ENCODE results near the gene DUSP28.
"Not testable (repeated sequence)": the region's sequence is repeated elsewhere in the genome, so short reads cannot be mapped to it uniquely, and the experiment has no call there.

DUSP28 gene

GRCh38 chr2:240527153-240527750 lies 32.9 kb upstream of the DUSP28 start:
- DNase-seq (ENCODE audit: low read depth in 2 of 2, low spot score in 1 of 2), result no peak

GRCh38 chr2:240528406-240529040 lies 31.6 kb upstream of the DUSP28 start:
- DNase-seq (ENCODE audit: low read depth in 2 of 2, low spot score in 1 of 2), result no peak

- no peak for DNase-seq (ENCODE audit: low read depth in 2 of 2, low spot score in 1 of 2)
Observed at GRCh38 chr2:240529344-240529999, 30.7 kb upstream of the DUSP28 start.

GRCh38 chr2:240530181-240530580 lies 30.0 kb upstream of the DUSP28 start:
- no peak for DNase-seq (ENCODE audit: low read depth in 2 of 2, low spot score in 1 of 2)

GRCh38 chr2:240531038-240531437 lies 29.1 kb upstream of the DUSP28 start:
- DNase-seq (ENCODE audit: low read depth in 2 of 2, low spot score in 1 of 2), result no peak

GRCh38 chr2:240532031-240532775 lies 28.0 kb upstream of the DUSP28 start:
- no peak for DNase-seq (ENCODE audit: low read depth in 2 of 2, low spot score in 1 of 2)

- no peak for DNase-seq (ENCODE audit: low read depth in 2 of 2, low spot score in 1 of 2)
Observed at GRCh38 chr2:240538031-240538780, 22.0 kb upstream of the DUSP28 start.

- DNase-seq (ENCODE audit: low read depth in 2 of 2, low spot score in 1 of 2), result not testable (repeated sequence)
Observed at GRCh38 chr2:240539101-240539500, 21.1 kb upstream of the DUSP28 start.

GRCh38 chr2:240539906-240540305 lies 20.3 kb upstream of the DUSP28 start:
- no peak for DNase-seq (ENCODE audit: low read depth in 2 of 2, low spot score in 1 of 2)

GRCh38 chr2:240551288-240551687 lies 8.9 kb upstream of the DUSP28 start:
- DNase-seq (ENCODE audit: low read depth in 2 of 2, low spot score in 1 of 2), result no peak

GRCh38 chr2:240551811-240552210 lies 8.3 kb upstream of the DUSP28 start:
- no peak for DNase-seq (ENCODE audit: low read depth in 2 of 2, low spot score in 1 of 2)

- DNase-seq (ENCODE audit: low read depth in 2 of 2, low spot score in 1 of 2), result no peak
Observed at GRCh38 chr2:240553956-240554480, 6.1 kb upstream of the DUSP28 start.

GRCh38 chr2:240554767-240555493 lies 5.2 kb upstream of the DUSP28 start:
- DNase-seq (ENCODE audit: low read depth in 2 of 2, low spot score in 1 of 2), result no peak

GRCh38 chr2:240555541-240556250 lies 4.5 kb upstream of the DUSP28 start:
- no peak for DNase-seq (ENCODE audit: low read depth in 2 of 2, low spot score in 1 of 2)

GRCh38 chr2:240556553-240557100 lies 3.5 kb upstream of the DUSP28 start:
- no peak for DNase-seq (ENCODE audit: low read depth in 2 of 2, low spot score in 1 of 2)

- DNase-seq (ENCODE audit: low read depth in 2 of 2, low spot score in 1 of 2), result no peak
Observed at GRCh38 chr2:240557101-240557751, 2.9 kb upstream of the DUSP28 start.

- peak in 1 of 2 donors; percentile 57 for DNase-seq (ENCODE audit: low read depth in 2 of 2, low spot score in 1 of 2)
Observed at GRCh38 chr2:240557808-240558207, 2.3 kb upstream of the DUSP28 start, which contains the start of gene ANKMY1. Gene ANKMY1, minus strand, starts transcription at chr2:240557988. Its CDS starts 653 bp downstream, at chr2:240557335.

- DNase-seq (ENCODE audit: low read depth in 2 of 2, low spot score in 1 of 2), result no peak
Observed at GRCh38 chr2:240558236-240558761, 1.9 kb upstream of the DUSP28 start.

Data from stimulated activated CD8-positive, alpha-beta memory T cell treated with anti-CD3 and anti-CD28 coated beads, Interleukin-4, amount 100 ng/mL, for 4 hours (primary cell).